Ectodermal cell (in vitro differentiated cells): ENCODE data around the gene WDR49.

Experiments used
- H3K27ac ChIP-seq: 2 replicates; pipeline ENCODE4 v1.7.0; 2013; ENCODE audit warnings: mild to moderate bottlenecking, low read depth, low read length; ENCODE audit not compliant: insufficient read depth, poor library complexity, severe bottlenecking
- H3K27me3 ChIP-seq: 2 replicates; pipeline ENCODE4 v1.7.0; 2013; ENCODE audit warnings: mild to moderate bottlenecking, low read length; ENCODE audit not compliant: insufficient read depth, control insufficient read depth, poor library complexity, severe bottlenecking
- H3K36me3 ChIP-seq: one replicate; pipeline ENCODE4 v1.7.0; 2013; ENCODE audit warnings: low read length; ENCODE audit not compliant: control insufficient read depth, insufficient read depth
- H3K4me1 ChIP-seq: one replicate; pipeline ENCODE4 v1.7.0; 2013; ENCODE audit warnings: low read length; ENCODE audit not compliant: control insufficient read depth, insufficient read depth
- H3K4me3 ChIP-seq: 2 replicates; pipeline ENCODE4 v1.7.0; 2013; ENCODE audit warnings: low read depth, low read length, control low read depth; ENCODE audit not compliant: insufficient read depth
- H3K9me3 ChIP-seq: 2 replicates; pipeline ENCODE4 v1.7.0; 2013; ENCODE audit warnings: mild to moderate bottlenecking, low read length, moderate library complexity; ENCODE audit not compliant: control insufficient read depth
- WGBS, 2 experiments: methylation state at CpG; one replicate each; pipeline ENCODE4 v1.1.7; 2013; ENCODE audit warnings: missing lambda C conversion rate in 2 of 2; 5-methylcytosine and 5-hydroxymethylcytosine counted together

Gene WDR49

DNA sequence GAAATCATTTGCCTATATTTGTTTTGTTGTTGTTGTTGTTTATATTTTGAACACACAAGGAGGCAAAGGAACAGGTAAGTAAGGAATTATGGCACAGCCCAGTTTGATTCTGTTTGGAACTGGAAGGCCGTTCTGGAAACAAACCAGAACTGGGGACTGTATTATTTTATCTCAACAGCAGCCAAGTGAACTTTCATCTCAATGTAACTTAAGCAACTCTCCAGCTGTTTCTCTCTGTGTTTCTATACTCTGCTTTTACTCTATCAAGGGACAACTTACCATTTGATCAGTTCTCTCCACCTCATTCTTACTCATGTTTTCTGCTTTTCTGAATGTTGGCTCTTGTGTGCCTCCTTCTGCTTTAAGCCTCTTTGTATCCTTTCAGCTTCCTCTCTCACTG, 16.0 kb upstream of the WDR49 start:
- Histone ChIP-seq H3K9me3 (no peaks in the 10 kb centered on the region), H3K36me3 (no peaks in the 10 kb centered on the region), H3K4me1 (no peaks in the 10 kb centered on the region), H3K27me3 (no peaks in the 10 kb centered on the region), H3K27ac (no peak overlapping the region), H3K4me3 (no peak overlapping the region)
- 91 to 97% methylated on average over 1 of the region's 1 CpG for WGBS, 2 experiments

DNA sequence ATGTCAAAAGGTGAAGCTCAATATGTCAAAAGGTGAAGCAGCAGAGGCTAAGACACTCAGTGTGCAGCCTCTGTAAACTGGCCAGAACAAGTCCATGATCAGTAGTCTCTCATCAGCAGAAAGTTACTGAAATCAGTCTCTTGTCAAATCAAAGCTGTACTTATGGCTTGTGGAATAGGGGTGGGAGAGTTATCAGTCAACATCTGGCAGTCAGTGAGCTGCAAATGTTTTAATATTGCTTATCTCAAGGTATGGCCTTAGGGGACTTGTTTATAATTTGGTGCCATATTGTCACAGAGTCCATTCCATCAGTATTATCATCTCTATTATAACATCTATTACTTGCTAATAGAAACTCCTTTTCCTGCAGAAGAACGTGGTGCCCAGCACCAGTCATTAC, 14.9 kb upstream of the WDR49 start:
- WGBS, 2 experiments: 91 to 95% methylated on average over 1 of the region's 1 CpG
- Histone ChIP-seq H3K4me3 (no peak overlapping the region), H3K27me3 (no peaks in the 10 kb centered on the region), H3K4me1 (no peaks in the 10 kb centered on the region), H3K9me3 (no peaks in the 10 kb centered on the region), H3K27ac (no peak overlapping the region), H3K36me3 (no peaks in the 10 kb centered on the region)

DNA sequence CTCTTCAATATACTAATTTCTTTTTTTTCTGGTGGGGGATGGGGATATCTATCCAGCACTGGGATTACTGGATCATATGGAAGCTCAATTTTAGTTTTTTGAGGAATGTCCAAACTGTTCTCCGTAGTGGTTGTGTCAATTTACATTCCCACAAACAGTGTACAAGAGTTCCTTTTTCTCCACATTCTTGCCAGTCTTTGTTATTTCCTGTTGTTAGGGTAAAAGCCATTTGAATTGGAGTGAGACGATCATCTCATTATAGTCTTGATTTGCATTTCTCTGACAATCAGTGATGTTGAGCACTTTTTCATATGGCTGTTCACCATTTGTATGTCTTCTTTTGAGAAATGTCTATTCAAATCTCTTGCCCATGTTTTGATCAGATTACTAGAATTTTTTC, 12.8 kb upstream of the WDR49 start:
- Histone ChIP-seq H3K36me3 (no peaks in the 10 kb centered on the region), H3K27me3 (no peaks in the 10 kb centered on the region), H3K4me3 (no peak overlapping the region), H3K4me1 (no peaks in the 10 kb centered on the region), H3K9me3 (no peaks in the 10 kb centered on the region), H3K27ac (no peak overlapping the region)
- 83 to 97% methylated on average over 2 of the region's 2 CpGs for whole genome bisulfite sequencing, 2 experiments

DNA sequence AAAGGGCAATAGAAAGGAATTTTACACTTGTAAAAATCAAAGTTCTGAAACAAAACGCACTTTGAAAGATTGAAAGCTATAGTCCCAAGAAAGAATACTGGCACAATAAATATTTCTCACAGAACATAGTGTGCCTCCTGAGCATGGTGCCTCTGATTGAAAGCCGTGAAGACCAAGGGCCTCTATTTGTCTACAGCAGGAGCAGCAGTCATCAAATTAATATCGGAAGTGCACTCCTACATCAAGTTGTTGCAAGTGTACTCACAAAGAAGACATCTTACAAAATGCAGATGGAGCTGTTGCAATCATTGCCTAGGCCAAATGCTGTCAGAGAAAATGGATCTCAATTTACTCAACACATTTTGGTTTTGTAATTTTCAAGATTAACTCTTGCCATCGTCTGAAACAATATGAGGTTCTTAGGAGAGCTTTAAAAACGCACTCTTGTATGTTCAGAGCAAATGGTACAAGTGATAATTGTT, 9.2 kb upstream of the WDR49 start:
- 92 to 95% methylated on average over 5 of the region's 5 CpGs for WGBS, 2 experiments
- Histone ChIP-seq H3K27me3 (no peaks in the 10 kb centered on the region), H3K4me1 (no peaks in the 10 kb centered on the region), H3K36me3 (no peaks in the 10 kb centered on the region), H3K9me3 (no peaks in the 10 kb centered on the region), H3K4me3 (no peak overlapping the region), H3K27ac (no peak overlapping the region)

GRCh38 chr3:167657684-167658225, 4.0 kb upstream of the WDR49 start:
- Histone ChIP-seq H3K27ac (no peak overlapping the region), H3K36me3 (no peaks in the 10 kb centered on the region), H3K9me3 (no peaks in the 10 kb centered on the region), H3K27me3 (no peaks in the 10 kb centered on the region), H3K4me1 (peaks cover 3% of the 10 kb centered on the region), H3K4me3 (no peak overlapping the region)
- 63 to 65% methylated on average over 3 of the region's 3 CpGs for WGBS, 2 experiments

DNA sequence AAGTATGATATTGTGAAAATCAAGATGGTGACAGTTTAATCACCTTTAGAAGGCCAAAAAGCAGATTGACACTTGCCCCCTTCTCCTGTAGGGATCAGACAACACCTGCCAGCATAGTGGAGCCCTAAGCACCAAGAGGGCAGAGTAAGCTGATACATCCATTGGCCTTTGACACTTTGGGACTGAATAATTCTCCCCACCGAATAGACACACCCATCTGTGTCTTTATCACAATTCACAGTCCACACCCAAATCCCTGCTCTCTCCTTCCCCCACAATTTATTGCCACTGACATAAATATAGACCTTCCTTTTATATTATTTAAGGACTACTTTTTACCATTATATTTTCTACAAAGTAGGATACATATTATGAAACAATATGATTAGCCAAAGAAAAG, 3.1 kb upstream of the WDR49 start:
- no peaks in the 10 kb centered on the region for H3K36me3 ChIP-seq
- no peaks in the 10 kb centered on the region for H3K27me3 ChIP-seq
- no peak overlapping the region for H3K27ac ChIP-seq
- H3K4me1 ChIP-seq: peaks cover 3% of the 10 kb centered on the region
- WGBS, 2 experiments: 88 to 96% methylated on average over 1 of the region's 1 CpG
- H3K4me3 ChIP-seq: no peak overlapping the region
- H3K9me3 ChIP-seq: no peaks in the 10 kb centered on the region

GRCh38 chr3:167653155-167653554, 587 bp downstream of the WDR49 start:
- Histone ChIP-seq H3K27me3 (no peaks in the 10 kb centered on the region), H3K4me1 (peaks cover 3% of the 10 kb centered on the region), H3K27ac (no peak overlapping the region), H3K36me3 (no peaks in the 10 kb centered on the region), H3K4me3 (no peak overlapping the region), H3K9me3 (no peaks in the 10 kb centered on the region)
- WGBS, 2 experiments: 75 to 77% methylated on average over 1 of the region's 1 CpG

DNA sequence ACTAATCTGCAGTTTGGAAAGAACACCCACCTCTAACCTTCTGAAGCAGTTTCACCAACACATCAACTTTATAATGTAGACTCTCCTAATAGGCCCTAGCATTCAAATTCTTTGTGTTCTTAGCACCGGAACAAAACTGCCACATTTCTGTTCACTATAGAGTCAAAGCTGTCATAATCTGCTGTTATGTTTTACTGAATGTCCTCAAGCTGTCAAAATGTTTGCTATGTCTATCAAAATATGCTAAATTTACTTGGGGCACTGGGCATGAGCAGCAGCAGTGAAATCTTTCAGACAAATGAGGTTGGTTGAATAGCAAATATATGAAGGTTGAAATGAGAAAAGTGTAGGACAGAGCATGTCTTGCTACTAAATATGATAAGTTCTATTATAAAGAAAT, 1.9 kb downstream of the WDR49 start:
- Histone ChIP-seq H3K27me3 (no peaks in the 10 kb centered on the region), H3K27ac (no peak overlapping the region), H3K4me3 (no peak overlapping the region), H3K36me3 (no peaks in the 10 kb centered on the region), H3K9me3 (no peaks in the 10 kb centered on the region), H3K4me1 (no peaks in the 10 kb centered on the region)
- 91 to 97% methylated on average over 1 of the region's 1 CpG for WGBS, 2 experiments

DNA sequence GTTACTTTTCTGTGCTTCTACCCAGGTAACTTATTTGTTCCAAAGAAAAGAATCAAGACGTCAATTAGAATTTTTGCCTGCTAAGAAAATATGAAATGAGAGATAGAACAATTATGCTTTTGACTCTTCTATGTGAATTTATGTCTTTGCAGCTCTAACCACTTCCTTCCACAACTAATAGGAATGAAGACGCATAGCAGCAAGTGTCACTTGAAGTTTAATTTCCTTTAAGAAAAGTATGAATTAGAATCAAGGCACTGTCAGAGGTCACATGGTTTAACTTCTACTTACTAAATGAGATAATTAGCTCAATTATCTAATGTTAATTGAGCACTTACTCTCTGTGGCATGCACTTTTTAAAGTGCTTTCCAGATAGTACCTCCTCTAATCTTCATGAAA, 3.3 kb downstream of the WDR49 start:
- Histone ChIP-seq H3K36me3 (no peaks in the 10 kb centered on the region), H3K27ac (no peak overlapping the region), H3K4me3 (no peak overlapping the region), H3K9me3 (no peaks in the 10 kb centered on the region), H3K4me1 (no peaks in the 10 kb centered on the region), H3K27me3 (no peaks in the 10 kb centered on the region)
- 98% methylated on average over 2 of the region's 2 CpGs; no CpG with 5 or more reads in 1 of the 2 experiments for WGBS, 2 experiments

DNA sequence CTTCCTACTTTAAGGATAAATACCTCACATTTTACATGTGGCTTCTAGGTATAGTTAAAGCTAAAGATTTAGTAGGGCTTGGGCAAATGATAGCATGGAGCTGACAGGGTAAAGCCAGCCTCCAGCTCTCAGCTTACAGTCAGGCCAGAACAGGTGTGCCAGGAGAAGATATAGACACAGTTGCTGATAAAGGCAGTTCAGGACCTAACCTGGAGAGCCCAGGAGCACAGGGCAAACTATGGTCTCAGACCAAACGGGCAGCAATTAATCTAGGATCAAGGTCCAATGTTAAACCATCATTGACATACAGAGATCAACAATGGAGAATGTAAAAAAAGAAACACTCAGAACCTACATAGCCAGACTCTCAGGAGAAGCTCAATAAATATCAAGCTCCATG, 4.0 kb downstream of the WDR49 start:
- Histone ChIP-seq H3K36me3 (no peaks in the 10 kb centered on the region), H3K9me3 (no peaks in the 10 kb centered on the region), H3K27ac (no peak overlapping the region), H3K4me1 (no peaks in the 10 kb centered on the region), H3K27me3 (no peaks in the 10 kb centered on the region), H3K4me3 (no peak overlapping the region)
- WGBS, 2 experiments: 85 to 95% methylated on average over 1 of the region's 1 CpG

GRCh38 chr3:167644611-167645010, 9.1 kb downstream of the WDR49 start:
- no peak overlapping the region for H3K4me3 ChIP-seq
- no peaks in the 10 kb centered on the region for H3K27me3 ChIP-seq
- no peaks in the 10 kb centered on the region for H3K4me1 ChIP-seq
- WGBS, 2 experiments: no CpG with 5 or more reads among the region's 1 CpG
- no peaks in the 10 kb centered on the region for H3K9me3 ChIP-seq
- no peak overlapping the region for H3K27ac ChIP-seq
- no peaks in the 10 kb centered on the region for H3K36me3 ChIP-seq
